Measurements from ENCODE around the gene BBLN. TPM values are rescaled to one million over a fixed set of nuclear protein-coding genes. Genes with fewer than 3 reads are reported as not detected.

BBLN gene
- total and polyA plus RNA-seq, 11 donors, result 29.9 to 280 (median 47.3) TPM

DNA sequence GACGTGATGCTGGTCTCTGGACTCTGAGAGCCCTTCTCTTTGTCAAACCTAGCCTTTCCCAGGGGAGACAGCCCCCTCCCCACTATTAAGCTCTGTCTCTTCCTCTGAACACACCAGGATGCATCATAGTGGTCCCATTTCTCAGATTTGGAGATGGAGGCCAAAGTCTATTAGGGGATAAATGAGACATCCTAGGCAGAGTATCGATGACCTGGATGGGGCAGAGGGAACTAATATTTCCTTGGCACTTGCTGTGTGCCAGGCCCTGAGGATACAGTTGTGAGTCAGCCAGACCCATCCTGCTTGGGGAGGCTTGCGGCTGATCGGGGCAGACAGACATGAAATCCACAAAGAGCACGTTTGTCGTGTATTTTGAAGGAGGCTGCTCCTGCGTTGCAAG lies 48.3 kb downstream of the BBLN start:
- H3K27ac ChIP-seq, result no peak overlapping the region
- peaks cover 0 to 13% (median 6%) of the 10 kb centered on the region in 9 donors for H3K27me3 ChIP-seq
- 91 to 96% (median 93%) methylated on average over 7 of the region's 7 CpGs for WGBS, 4 donors
- no peak for DNase-seq
- intact Hi-C loops (cut with DNase I), result loop anchor here in 2 of 10 donors (10.0 kb wide), 2 partner anchors 46 to 136 kb away; partner anchors contain the start of gene SLC27A4 (in 1 of the 2)
- H3K4me3 ChIP-seq, result no peak overlapping the region
- TF ChIP-seq POLR2A (IDR thresholded peaks at IDR 0.05), result no peak
- TF ChIP-seq, protein P1, sequence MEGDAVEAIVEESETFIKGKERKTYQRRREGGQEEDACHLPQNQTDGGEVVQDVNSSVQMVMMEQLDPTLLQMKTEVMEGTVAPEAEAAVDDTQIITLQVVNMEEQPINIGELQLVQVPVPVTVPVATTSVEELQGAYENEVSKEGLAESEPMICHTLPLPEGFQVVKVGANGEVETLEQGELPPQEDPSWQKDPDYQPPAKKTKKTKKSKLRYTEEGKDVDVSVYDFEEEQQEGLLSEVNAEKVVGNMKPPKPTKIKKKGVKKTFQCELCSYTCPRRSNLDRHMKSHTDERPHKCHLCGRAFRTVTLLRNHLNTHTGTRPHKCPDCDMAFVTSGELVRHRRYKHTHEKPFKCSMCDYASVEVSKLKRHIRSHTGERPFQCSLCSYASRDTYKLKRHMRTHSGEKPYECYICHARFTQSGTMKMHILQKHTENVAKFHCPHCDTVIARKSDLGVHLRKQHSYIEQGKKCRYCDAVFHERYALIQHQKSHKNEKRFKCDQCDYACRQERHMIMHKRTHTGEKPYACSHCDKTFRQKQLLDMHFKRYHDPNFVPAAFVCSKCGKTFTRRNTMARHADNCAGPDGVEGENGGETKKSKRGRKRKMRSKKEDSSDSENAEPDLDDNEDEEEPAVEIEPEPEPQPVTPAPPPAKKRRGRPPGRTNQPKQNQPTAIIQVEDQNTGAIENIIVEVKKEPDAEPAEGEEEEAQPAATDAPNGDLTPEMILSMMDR (IDR thresholded peaks at IDR 0.05), result no peak
- H3K4me1 ChIP-seq, result peaks cover 0 to 12% (median 6%) of the 10 kb centered on the region in 12 donors
- no peaks in the 10 kb centered on the region for H3K9me3 ChIP-seq
- H3K36me3 ChIP-seq, result no peaks in the 10 kb centered on the region
- ATAC-seq, result no peak

GRCh38 chr9:128208946-128209669 lies 49.0 kb downstream of the BBLN start:
- intact Hi-C loops (cut with DNase I), result loop anchor here in 2 of 10 donors (10.0 kb wide), 2 partner anchors 46 to 136 kb away; partner anchors contain the start of gene SLC27A4 (in 1 of the 2)
- no peak for TF ChIP-seq POLR2A (IDR thresholded peaks at IDR 0.05)
- TF ChIP-seq, protein P1 (IDR thresholded peaks at IDR 0.05), result no peak
- no peak for DNase-seq

DNA sequence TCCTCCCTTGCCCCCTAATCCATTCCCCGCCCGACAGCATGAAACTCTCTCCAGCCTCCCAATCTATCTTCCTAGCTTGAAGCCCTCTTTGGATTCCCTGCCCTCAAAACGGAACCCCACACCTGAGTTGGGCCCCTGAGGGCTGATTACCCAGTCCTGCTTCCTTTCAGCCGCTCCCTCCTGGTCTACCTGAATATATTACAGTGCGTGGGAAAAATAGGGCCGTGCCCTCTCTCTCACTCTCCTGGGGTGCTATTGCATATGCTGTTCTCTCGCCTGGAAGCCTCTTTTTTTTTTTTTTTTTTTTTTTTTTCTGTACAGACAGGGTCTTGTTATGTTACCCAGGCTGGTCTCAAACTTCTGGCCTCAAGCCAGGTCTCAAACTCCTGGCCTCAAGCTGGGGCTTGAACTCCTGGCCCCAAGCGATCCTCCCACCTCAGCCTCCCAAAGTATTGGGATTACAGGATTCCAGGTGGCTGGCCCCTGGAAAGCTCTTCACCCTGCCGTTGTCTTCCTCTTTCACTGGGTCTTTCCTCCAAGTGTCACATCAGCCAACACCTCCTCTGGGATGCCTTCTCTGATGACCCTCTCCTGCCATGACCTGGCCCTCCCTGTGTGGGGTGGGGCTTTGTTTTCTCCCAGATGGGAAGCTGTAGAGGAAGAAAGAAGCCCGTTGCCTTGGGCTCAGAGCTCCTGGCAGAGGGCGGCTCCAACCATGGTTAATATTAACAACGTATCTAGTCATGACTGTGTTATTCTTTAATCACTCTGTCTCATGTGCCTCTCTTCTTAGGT lies 51.3 kb downstream of the BBLN start:
- Histone ChIP-seq H3K4me1 (peaks cover 0 to 16% (median 2%) of the 10 kb centered on the region in 12 donors), H3K4me3 (no peak overlapping the region), H3K9me3 (no peaks in the 10 kb centered on the region), H3K27me3 (no peaks in the 10 kb centered on the region), H3K27ac (no peak overlapping the region), H3K36me3 (no peaks in the 10 kb centered on the region)
- no peak for TF ChIP-seq POLR2A (IDR thresholded peaks at IDR 0.05)
- TF ChIP-seq, protein P1 (IDR thresholded peaks at IDR 0.05), result no peak
- DNase-seq, result no peak
- ATAC-seq, result no peak
- 68 to 72% (median 72%) methylated on average over 12 of the region's 12 CpGs for WGBS, 4 donors
- intact Hi-C loops (cut with DNase I), result no loop called here

More at GRCh38 chr9:128208946-128209669, 49.0 kb downstream of the BBLN start:
- H3K27me3 ChIP-seq, result peaks cover 0 to 5% (median 2%) of the 10 kb centered on the region in 9 donors
- H3K27ac ChIP-seq, result no peak overlapping the region
- peaks cover 0 to 8% (median under 1%) of the 10 kb centered on the region in 12 donors for H3K4me1 ChIP-seq
- no peaks in the 10 kb centered on the region for H3K9me3 ChIP-seq
- H3K36me3 ChIP-seq, result no peaks in the 10 kb centered on the region
- WGBS, 4 donors, result 78 to 86% (median 81%) methylated on average over 15 of the region's 15 CpGs
- H3K4me3 ChIP-seq, result no peak overlapping the region
- no peak for ATAC-seq

DNA sequence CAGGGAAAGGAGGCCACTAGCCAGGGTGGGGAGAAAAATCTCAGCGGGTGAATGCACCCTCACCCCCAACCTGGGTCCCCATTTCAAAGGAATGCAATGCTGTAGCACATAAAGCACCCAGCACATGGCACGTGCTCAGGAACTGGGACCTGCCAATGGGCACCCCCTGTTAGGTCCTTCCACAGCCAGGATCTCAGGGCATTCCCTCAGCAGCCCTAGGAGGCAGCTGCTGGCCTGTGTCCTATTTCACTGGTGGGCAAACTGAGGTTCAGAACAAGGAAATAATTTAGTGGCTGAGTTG lies 51.9 kb downstream of the BBLN start:
- ATAC-seq (no peak), DNase-seq (no peak)
- Histone ChIP-seq H3K4me3 (no peak overlapping the region), H3K4me1 (peaks cover 0 to 20% (median 3%) of the 10 kb centered on the region in 12 donors), H3K27ac (no peak overlapping the region), H3K27me3 (no peaks in the 10 kb centered on the region), H3K9me3 (no peaks in the 10 kb centered on the region), H3K36me3 (no peaks in the 10 kb centered on the region)
- no peak for TF ChIP-seq POLR2A (IDR thresholded peaks at IDR 0.05)
- TF ChIP-seq, protein P1 (IDR thresholded peaks at IDR 0.05), result no peak
- 83 to 93% (median 90%) methylated on average over 2 of the region's 2 CpGs for WGBS, 4 donors
- intact Hi-C loops (cut with DNase I), result no loop called here
